ENCODE data around the gene STON1. TPM values are rescaled to one million over a fixed set of nuclear protein-coding genes. Genes with fewer than 3 reads are reported as not detected.

The STON1 gene
- total and polyA plus RNA-seq, 2 of the 4 experiments (the other 2 are of a cell fraction), result 4.0 to 5.7 TPM

GRCh38 chr2:48587961-48588360, 58.0 kb downstream of the STON1 start:
- no TSS peak for BruUV-seq (replicated peaks)
- H3K4me3 ChIP-seq (ENCODE audit: insufficient read depth, low read depth, low read length), result no peak overlapping the region
- DNase-seq (no peak), ATAC-seq (ENCODE audit: low read depth) (no peak)
- no peak overlapping the region for H3K56ac ChIP-seq (ENCODE audit: extremely low read depth, insufficient read depth, low read length)
- no peak overlapping the region for H4K8ac ChIP-seq (ENCODE audit: low read depth in 2 of 2, low read length in 2 of 2)
- WGBS, 2 experiments (ENCODE audit: extremely low coverage in 2 of 2, insufficient read length in 1 of 2), result no CpG with 5 or more reads among the region's 3 CpGs
- no peak overlapping the region for H4K91ac ChIP-seq (ENCODE audit: insufficient read depth, low read depth, low read length)
- TF ChIP-seq CHD1 (IDR thresholded peaks at IDR 0.05; ENCODE audit: low read depth, low read length) (no peak), RCOR1 (IDR thresholded peaks at IDR 0.05; ENCODE audit: insufficient replicate concordance, low read length) (no peak), MAFK (IDR thresholded peaks at IDR 0.05; ENCODE audit: low read depth, low read length) (no peak), CEBPB (IDR thresholded peaks at IDR 0.05; ENCODE audit: low read depth, low read length) (no peak)
- H3K18ac ChIP-seq (ENCODE audit: low read depth, low read length), result no peak overlapping the region
- H3K27me3 ChIP-seq (ENCODE audit: control insufficient read depth, insufficient read depth, low read length), result no peaks in the 10 kb centered on the region
- no peak overlapping the region for H2AFZ ChIP-seq (replicated peaks; ENCODE audit: low read length, poor library complexity)
- dilution Hi-C loops (cut with HindIII; ENCODE audit: low sequenced_read_pairs, unreplicated experiment), result no loop called here
- H2AK9ac ChIP-seq (replicated peaks; ENCODE audit: low read depth, low read length, poor library complexity), result no peak overlapping the region
- intact Hi-C loops (cut with micrococcal nuclease), result loop anchor here (5.0 kb wide), 1 partner anchor 56 kb away; the partner anchor contains the start of gene STON1
- in situ Hi-C loops (cut with MboI; ENCODE audit: low sequenced_read_pairs), result loop anchor here (10.0 kb wide), 1 partner anchor 123 kb away; no protein-coding TSS in a partner anchor
- H2BK120ac ChIP-seq (ENCODE audit: low read depth, low read length), result no peak overlapping the region
- peaks cover 4% of the 10 kb centered on the region; the same call in 1 of the 2 replicates for H3K36me3 ChIP-seq (ENCODE audit: control insufficient read depth, insufficient read depth, low read length)
- no peak overlapping the region for H3K4me2 ChIP-seq (ENCODE audit: low read depth, low read length)
- H2BK15ac ChIP-seq (ENCODE audit: low read depth, low read length), result no peak overlapping the region
- no peak overlapping the region for H2AK5ac ChIP-seq (ENCODE audit: low read depth, low read length)
- CTCF ChIA-PET, result interaction anchor here (1.0 to 2.0 kb wide), 4 partner anchors 10 to 117 kb away, joined by 3 to 8 read pairs (median 4); no protein-coding TSS in a partner anchor
- H3K23ac ChIP-seq (ENCODE audit: low read depth, low read length), result no peak overlapping the region
- no peak overlapping the region for H3K9ac ChIP-seq (ENCODE audit: low read depth, low read length)
- no peak overlapping the region for H3K14ac ChIP-seq (replicated peaks; ENCODE audit: low read depth, low read length)
- H2BK5ac ChIP-seq (ENCODE audit: low read depth, low read length, poor library complexity, severe bottlenecking), result no peak overlapping the region
- no peaks in the 10 kb centered on the region; a peak in 1 of 4 replicates for H3K79me1 ChIP-seq (ENCODE audit: low read depth in 1 of 2, low read length in 2 of 2)
- H3K4me1 ChIP-seq (ENCODE audit: control insufficient read depth, insufficient read depth, low read length), result peaks cover 2% of the 10 kb centered on the region
- POLR2A ChIA-PET (ENCODE audit: unreplicated experiment), result no interaction called here
- H2BK20ac ChIP-seq (ENCODE audit: low read depth, low read length), result no peak overlapping the region
- no peak overlapping the region for H4K5ac ChIP-seq (ENCODE audit: low read depth, low read length)
- H3K4ac ChIP-seq (ENCODE audit: low read depth, low read length), result no peak overlapping the region
- H3K9me1 ChIP-seq (ENCODE audit: insufficient read depth, low read length), result no peaks in the 10 kb centered on the region
- H3K27ac ChIP-seq (ENCODE audit: insufficient read depth, low read length), result no peak overlapping the region
- H4K20me1 ChIP-seq (ENCODE audit: insufficient read depth, low read length), result no peaks in the 10 kb centered on the region
- H3K9me3 ChIP-seq (ENCODE audit: control insufficient read depth, insufficient read depth, low read length), result no peaks in the 10 kb centered on the region
